Brain microvascular endothelial cell (primary cell): ENCODE results near the gene PCDH20.

Source experiments
- DNase-seq: peaks from one replicate; pipeline ENCODE4 v3.0.0-alpha.2; 2020
- H3K27ac ChIP-seq: fragments of 250-450 bp; sonication (Bioruptor Pico); 2 replicates; pipeline ENCODE4 v1.5.1; 2020; ENCODE audit warnings: mild to moderate bottlenecking, moderate library complexity
- H3K27me3 ChIP-seq: fragments of 250-450 bp; sonication (Bioruptor Pico); replicated peaks from 2 replicates; pipeline ENCODE4 v1.5.1; 2020; ENCODE audit warnings: mild to moderate bottlenecking
- H3K36me3 ChIP-seq: fragments of 250-450 bp; sonication (Bioruptor Pico); replicated peaks from 2 replicates; pipeline ENCODE4 v1.5.1; 2020; ENCODE audit warnings: mild to moderate bottlenecking
- H3K4me3 ChIP-seq: 2 replicates; pipeline ENCODE4 v1.5.1; 2011; ENCODE audit warnings: low read depth, mild to moderate bottlenecking, control low read depth, low read length, moderate library complexity
- CTCF ChIP-seq: IDR thresholded peaks from 2 replicates; pipeline ENCODE4 v1.5.1; 2011; ENCODE audit warnings: low read depth, mild to moderate bottlenecking, moderate library complexity, low read length, control low read depth, inconsistent platforms; ENCODE audit errors: missing control alignments
- in situ Hi-C: cut with HindIII; loops from 2 replicates; pipeline ENCODE4 v1.10.0; 2017; ENCODE audit warnings: low sequenced_read_pairs, low pct_ligation_motif_present

PCDH20 gene

GRCh38 chr13:61410266-61410665 lies 5.4 kb downstream of the PCDH20 start:
- H3K27ac ChIP-seq: no peak overlapping the region
- in situ Hi-C loops: no loop called here
- no peak for TF ChIP-seq CTCF
- H3K36me3 ChIP-seq: no peaks in the 10 kb centered on the region
- no peak for DNase-seq
- no peak overlapping the region for H3K4me3 ChIP-seq
- H3K27me3 ChIP-seq: peaks cover 7% of the 10 kb centered on the region

- in situ Hi-C loops: no loop called here
- H3K4me3 ChIP-seq: no peak overlapping the region
Observed at GRCh38 chr13:61408571-61408970, 7.1 kb downstream of the PCDH20 start.

GRCh38 chr13:61406275-61406674 lies 9.4 kb downstream of the PCDH20 start:
- in situ Hi-C loops: no loop called here
- TF ChIP-seq CTCF: no peak
- H3K36me3 ChIP-seq: no peaks in the 10 kb centered on the region
- no peak overlapping the region for H3K4me3 ChIP-seq
- H3K27me3 ChIP-seq: no peaks in the 10 kb centered on the region
- no peak for DNase-seq
- no peak overlapping the region for H3K27ac ChIP-seq

More at GRCh38 chr13:61408571-61408970, 7.1 kb downstream of the PCDH20 start:
- no peak for TF ChIP-seq CTCF
- Histone ChIP-seq H3K27ac (no peak overlapping the region), H3K36me3 (no peaks in the 10 kb centered on the region), H3K27me3 (peaks cover under 1% of the 10 kb centered on the region)
- DNase-seq: no peak

GRCh38 chr13:61396121-61396520 lies 19.5 kb downstream of the PCDH20 start:
- no peak for TF ChIP-seq CTCF
- no peaks in the 10 kb centered on the region for H3K36me3 ChIP-seq
- in situ Hi-C loops: no loop called here

GRCh38 chr13:61391426-61391825 lies 24.2 kb downstream of the PCDH20 start:
- Histone ChIP-seq H3K4me3 (no peak overlapping the region), H3K27ac (no peak overlapping the region), H3K27me3 (no peaks in the 10 kb centered on the region), H3K36me3 (no peaks in the 10 kb centered on the region)
- in situ Hi-C loops: no loop called here
- DNase-seq: no peak
- TF ChIP-seq CTCF: no peak

More at GRCh38 chr13:61396121-61396520, 19.5 kb downstream of the PCDH20 start:
- no peak for DNase-seq
- H3K27me3 ChIP-seq: no peaks in the 10 kb centered on the region
- H3K4me3 ChIP-seq: no peak overlapping the region
- H3K27ac ChIP-seq: no peak overlapping the region

GRCh38 chr13:61387694-61388093 lies 28.0 kb downstream of the PCDH20 start:
- in situ Hi-C loops: no loop called here
- DNase-seq: no peak
- no peak overlapping the region for H3K27ac ChIP-seq
- TF ChIP-seq CTCF: no peak
- no peak overlapping the region for H3K4me3 ChIP-seq
- no peaks in the 10 kb centered on the region for H3K36me3 ChIP-seq
- H3K27me3 ChIP-seq: no peaks in the 10 kb centered on the region
